HepG2 (cell line): ENCODE measurements around the gene SERINC5. TPM values are rescaled to one million over a fixed set of nuclear protein-coding genes. Genes with fewer than 3 reads are reported as not detected.

Source experiments
- ARID3A ChIP-seq: IDR thresholded peaks from 2 replicates; pipeline ENCODE4 v1.6.1; 2012; ENCODE audit warnings: low read depth, low read length, improper control_type of control experiment
- ASH2L ChIP-seq: fragments of 300-600, 200-600 bp; sonication (generic); IDR thresholded peaks from 2 replicates; pipeline ENCODE4 v1.7.0; 2017; ENCODE audit warnings: low read depth, mild to moderate bottlenecking, moderate library complexity, mixed read lengths, low read length; ENCODE audit not compliant: insufficient read length
- BHLHE40 ChIP-seq: IDR thresholded peaks from 2 replicates; pipeline ENCODE4 v1.6.1; 2011; ENCODE audit warnings: low read length, improper control_type of control experiment
- CENPT ChIP-seq: sonication (generic); formaldehyde crosslinking; IDR thresholded peaks from 2 replicates; pipeline ENCODE4 v1.8.0; 2022; ENCODE audit warnings: low read depth, mild to moderate bottlenecking, moderate library complexity, missing genetic modification reagents
- FOXO1 ChIP-seq: sonication (generic); formaldehyde crosslinking; IDR thresholded peaks from 2 replicates; pipeline ENCODE4 v1.4.0; 2020; ENCODE audit warnings: missing genetic modification reagents
- HMG20A ChIP-seq: IDR thresholded peaks from 2 replicates; pipeline ENCODE4 v1.6.1; 2016; ENCODE audit warnings: borderline replicate concordance
- NCOA5 ChIP-seq: sonication (generic); formaldehyde crosslinking; IDR thresholded peaks from 2 replicates; pipeline ENCODE4 v1.4.0; 2020; ENCODE audit warnings: missing genetic modification reagents
- NR2C2 ChIP-seq: sonication (generic); formaldehyde crosslinking; IDR thresholded peaks from 2 replicates; pipeline ENCODE4 v1.4.0; 2020; ENCODE audit warnings: missing genetic modification reagents, mild to moderate bottlenecking, moderate library complexity, borderline replicate concordance
- PATZ1 ChIP-seq: sonication (generic); formaldehyde crosslinking; IDR thresholded peaks from 2 replicates; pipeline ENCODE4 v1.4.0; 2020; ENCODE audit warnings: missing genetic modification reagents
- RFX3 ChIP-seq: IDR thresholded peaks from 2 replicates; pipeline ENCODE4 v1.6.1; 2016; ENCODE audit warnings: missing biosample characterization, missing genetic modification reagents
- SMYD3 ChIP-seq: sonication (generic); formaldehyde crosslinking; IDR thresholded peaks from 2 replicates; pipeline ENCODE4 v1.8.1; 2023; ENCODE audit warnings: mild to moderate bottlenecking, missing genetic modification reagents
- STAG1 ChIP-seq: sonication (generic); formaldehyde crosslinking; IDR thresholded peaks from 2 replicates; pipeline ENCODE4 v1.4.0; 2020; ENCODE audit warnings: missing genetic modification reagents
- TBP ChIP-seq: sonication (generic); formaldehyde crosslinking; IDR thresholded peaks from 2 replicates; pipeline ENCODE4 v1.5.0; 2020; ENCODE audit warnings: missing genetic modification reagents
- ZBTB1 ChIP-seq: sonication (generic); formaldehyde crosslinking; IDR thresholded peaks from 2 replicates; pipeline ENCODE4 v1.4.0; 2020; ENCODE audit warnings: missing genetic modification reagents, borderline replicate concordance
- ZIK1 ChIP-seq: sonication (generic); formaldehyde crosslinking; IDR thresholded peaks from 2 replicates; pipeline ENCODE4 v1.5.0; 2020; ENCODE audit warnings: mild to moderate bottlenecking, low read depth, missing genetic modification reagents, borderline replicate concordance
- ZNF20 ChIP-seq: sonication (generic); formaldehyde crosslinking; IDR thresholded peaks from 2 replicates; pipeline ENCODE4 v1.4.0; 2020; ENCODE audit warnings: mild to moderate bottlenecking, moderate library complexity, missing genetic modification reagents
- ZNF317 ChIP-seq: sonication (generic); formaldehyde crosslinking; IDR thresholded peaks from 2 replicates; pipeline ENCODE4 v1.5.0; 2020; ENCODE audit warnings: mild to moderate bottlenecking, missing genetic modification reagents
- ZNF672 ChIP-seq: sonication (generic); formaldehyde crosslinking; IDR thresholded peaks from 2 replicates; pipeline ENCODE4 v1.8.1; 2022; ENCODE audit warnings: missing genetic modification reagents
- polyA plus RNA-seq, 8 experiments: library from polyadenylated mRNA; depleted of rRNA in 3 of 8; stranded (reverse) in 7 of 8; unstranded in 1 of 8; fragments of >200 nt; fragmentation: Illumina TruSeq in 4 of 8; extraction: Trizol in 4 of 8; gene quantifications; 2 replicates each; pipeline versions ENCODE4 v1.2.1 to v1.2.3, GENCODE V29; 2011 to 2016; ENCODE audit warnings: low read depth in 4 of 8, missing spikeins in 1 of 8, mixed read lengths in 1 of 8; ENCODE audit not compliant: insufficient read depth in 1 of 8
- total RNA-seq, 5 experiments: library from RNA; depleted of rRNA; stranded (reverse); fragments of >200 nt; fragmentation: Illumina TruSeq; extraction: Trizol; gene quantifications; 2 replicates each; pipeline ENCODE4 v1.2.3, GENCODE V29; 2016; ENCODE audit warnings: low read depth in 1 of 5
- TF ChIP-seq, protein P1 (sequence below), 2 experiments: fragments of 450-650 bp in 1 of 2; sonication (generic) in 1 of 2; formaldehyde crosslinking; IDR thresholded peaks; 2 replicates each; pipeline versions ENCODE4 v1.5.0 to v1.8.0; 2020 to 2022; ENCODE audit warnings: mild to moderate bottlenecking in 1 of 2, missing genetic modification reagents in 1 of 2
- TF ChIP-seq, protein P2 (sequence below): sonication (generic); formaldehyde crosslinking; IDR thresholded peaks from 2 replicates; pipeline ENCODE4 v1.8.0; 2022; ENCODE audit warnings: mild to moderate bottlenecking, missing genetic modification reagents, moderate library complexity
- TF ChIP-seq, protein P3 (sequence below): IDR thresholded peaks from 2 replicates; pipeline ENCODE4 v1.6.1; 2018; ENCODE audit warnings: missing genetic modification reagents

Gene SERINC5
- total and polyA plus RNA-seq, 2 of the 13 experiments (the other 11 are each of a cell fraction or from before 2014, with no cell fraction given), result 17.3 to 22.8 TPM

GRCh38 chr5:80181618-80182211, 74.1 kb downstream of the SERINC5 start (continued):
- TF ChIP-seq, protein P1, sequence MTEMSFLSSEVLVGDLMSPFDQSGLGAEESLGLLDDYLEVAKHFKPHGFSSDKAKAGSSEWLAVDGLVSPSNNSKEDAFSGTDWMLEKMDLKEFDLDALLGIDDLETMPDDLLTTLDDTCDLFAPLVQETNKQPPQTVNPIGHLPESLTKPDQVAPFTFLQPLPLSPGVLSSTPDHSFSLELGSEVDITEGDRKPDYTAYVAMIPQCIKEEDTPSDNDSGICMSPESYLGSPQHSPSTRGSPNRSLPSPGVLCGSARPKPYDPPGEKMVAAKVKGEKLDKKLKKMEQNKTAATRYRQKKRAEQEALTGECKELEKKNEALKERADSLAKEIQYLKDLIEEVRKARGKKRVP (CRISPR knock-in tag; IDR thresholded peaks at IDR 0.05), result peak in 1 of 2 experiments; percentile 53; a peak in 1 of 4 replicates
- TF ChIP-seq ZNF20 (no peak), PATZ1 (CRISPR knock-in tag) (peak; percentile 61), FOXO1 (CRISPR knock-in tag) (0 out of 2 replicates have a peak, but pooled peaks have one; percentile 27), ZBTB1 (CRISPR knock-in tag) (no peak), SMYD3 (CRISPR knock-in tag) (no peak), ARID3A (peak; percentile 90), BHLHE40 (peak; percentile 78), ZNF672 (no peak), CENPT (no peak), NCOA5 (CRISPR knock-in tag) (no peak), ZNF317 (no peak), HMG20A (peak; percentile 85), STAG1 (CRISPR knock-in tag) (no peak), ZIK1 (CRISPR knock-in tag) (no peak), ASH2L (peak; percentile 42), TBP (no peak), NR2C2 (CRISPR knock-in tag) (peak; percentile 22; the same call in 1 of the 2 replicates), RFX3 (CRISPR knock-in tag) (no peak)
- TF ChIP-seq, protein P2, sequence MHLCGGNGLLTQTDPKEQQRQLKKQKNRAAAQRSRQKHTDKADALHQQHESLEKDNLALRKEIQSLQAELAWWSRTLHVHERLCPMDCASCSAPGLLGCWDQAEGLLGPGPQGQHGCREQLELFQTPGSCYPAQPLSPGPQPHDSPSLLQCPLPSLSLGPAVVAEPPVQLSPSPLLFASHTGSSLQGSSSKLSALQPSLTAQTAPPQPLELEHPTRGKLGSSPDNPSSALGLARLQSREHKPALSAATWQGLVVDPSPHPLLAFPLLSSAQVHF (CRISPR knock-in tag), result no peak
- TF ChIP-seq, protein P3, sequence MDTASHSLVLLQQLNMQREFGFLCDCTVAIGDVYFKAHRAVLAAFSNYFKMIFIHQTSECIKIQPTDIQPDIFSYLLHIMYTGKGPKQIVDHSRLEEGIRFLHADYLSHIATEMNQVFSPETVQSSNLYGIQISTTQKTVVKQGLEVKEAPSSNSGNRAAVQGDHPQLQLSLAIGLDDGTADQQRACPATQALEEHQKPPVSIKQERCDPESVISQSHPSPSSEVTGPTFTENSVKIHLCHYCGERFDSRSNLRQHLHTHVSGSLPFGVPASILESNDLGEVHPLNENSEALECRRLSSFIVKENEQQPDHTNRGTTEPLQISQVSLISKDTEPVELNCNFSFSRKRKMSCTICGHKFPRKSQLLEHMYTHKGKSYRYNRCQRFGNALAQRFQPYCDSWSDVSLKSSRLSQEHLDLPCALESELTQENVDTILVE, result 0 out of 2 replicates have a peak, but pooled peaks have one; percentile 57
